Measurements from ENCODE around the gene CSRNP2. TPM values are rescaled to one million over a fixed set of nuclear protein-coding genes. Genes with fewer than 3 reads are reported as not detected.

CSRNP2 gene
- total and polyA plus RNA-seq, 2 of the 8 experiments (the other 6 are each of a cell fraction or from before 2014, with no cell fraction given), result 13.7 to 34.0 TPM

GRCh38 chr12:51081421-51081820, 2.0 kb downstream of the CSRNP2 start:
- FAIRE-seq (no peak), DNase-seq (ENCODE audit: low read depth in 1 of 2, low spot score in 2 of 2) (no peak)
- no peak overlapping the region for H4K91ac ChIP-seq (replicated peaks; ENCODE audit: insufficient read length, low read length)
- peaks cover 9 to 47% of the 10 kb centered on the region in 2 experiments; a peak in 3 of 4 replicates for H3K79me2 ChIP-seq (ENCODE audit: control insufficient read depth in 1 of 2, insufficient read depth in 2 of 2, low read length in 2 of 2)
- ChIA-PET POLR2A (ENCODE audit: partially characterized antibody) (interaction anchor here (0.7 to 3.9 kb wide), 8 partner anchors 17 to 996 kb away, joined by 3 to 30 read pairs (median 10); partner anchors contain the start of genes POU6F1, SLC11A2 and SMARCD1), CTCF (ENCODE audit: partially characterized antibody) (interaction anchor here (0.6 to 1.2 kb wide), 3 partner anchors 17 to 260 kb away, joined by 3 read pairs; no protein-coding TSS in a partner anchor)
- no peak overlapping the region for H2BK12ac ChIP-seq (ENCODE audit: low read depth, low read length)
- no peak overlapping the region for H2BK120ac ChIP-seq (replicated peaks; ENCODE audit: low read depth, low read length)
- H3K4me3 ChIP-seq (ENCODE audit: extremely low read depth in 1 of 4, insufficient read depth in 2 of 4, low read depth in 3 of 4, low read length in 4 of 4), result peak overlapping the region in 1 of 4 experiments; percentile 84; a peak in 2 of 8 replicates
- H3K4ac ChIP-seq (replicated peaks; ENCODE audit: insufficient read length, low read depth, low read length), result no peak overlapping the region
- H4K8ac ChIP-seq (ENCODE audit: extremely low read depth, insufficient read depth, low read length), result no peak overlapping the region
- no peak overlapping the region for H3K56ac ChIP-seq (replicated peaks; ENCODE audit: insufficient read length, low read depth, low read length)
- no peak overlapping the region for H2AFZ ChIP-seq (ENCODE audit: low read length)
- WGBS, 2 experiments (ENCODE audit: extremely low coverage in 1 of 2, insufficient coverage in 1 of 2, insufficient read length in 1 of 2, insufficient replicate concordance in 2 of 2, low coverage in 1 of 2, low lambda C conversion rate in 2 of 2, missing lambda C conversion rate in 1 of 2), result 79% methylated on average over 1 of the region's 1 CpG; no CpG with 5 or more reads in 1 of the 2 experiments
- H3K36me3 ChIP-seq (ENCODE audit: control insufficient read depth in 2 of 4, insufficient read depth in 4 of 4, low read length in 3 of 4), result peaks cover 0 to 5% (median 0%) of the 10 kb centered on the region in 4 experiments; a peak in 2 of 8 replicates
- no peak overlapping the region; a peak in 1 of 7 replicates for H3K9ac ChIP-seq (replicated peaks in 1 of 4; ENCODE audit: extremely low read depth in 1 of 4, low read depth in 3 of 4, low read length in 3 of 4)
- no peak overlapping the region for H3K27ac ChIP-seq (ENCODE audit: low read depth, low read length)
- no peaks in the 10 kb centered on the region for H3K9me3 ChIP-seq (ENCODE audit: insufficient read depth in 2 of 2, low read depth in 1 of 2, low read length in 1 of 2)
- H2BK15ac ChIP-seq (ENCODE audit: low read length), result no peak overlapping the region
- peak overlapping the region in 1 of 2 experiments; percentile 100; a peak in 1 of 4 replicates for H3K4me2 ChIP-seq (ENCODE audit: insufficient read depth in 1 of 2, low read depth in 2 of 2, low read length in 2 of 2)
- H4K5ac ChIP-seq (ENCODE audit: insufficient read length, low read depth, low read length), result no peak overlapping the region
- peaks cover 4 to 6% (median 5%) of the 10 kb centered on the region in 4 experiments; a peak in 4 of 7 replicates for H3K4me1 ChIP-seq (replicated peaks in 1 of 4; ENCODE audit: control insufficient read depth in 3 of 4, insufficient read depth in 4 of 4, low read length in 3 of 4)
- peaks cover 7% of the 10 kb centered on the region for H3K23me2 ChIP-seq (ENCODE audit: low read depth, low read length)
- no peak overlapping the region for H3K23ac ChIP-seq (ENCODE audit: insufficient read length)
- H3K14ac ChIP-seq (ENCODE audit: insufficient read length), result no peak overlapping the region
- no peaks in the 10 kb centered on the region for H3K27me3 ChIP-seq (replicated peaks in 1 of 4; ENCODE audit: control insufficient read depth in 3 of 4, extremely low read depth in 1 of 4, insufficient read depth in 3 of 4, low read length in 3 of 4)
- H3K18ac ChIP-seq (ENCODE audit: extremely low read depth, low read length), result no peak overlapping the region
- H2AK5ac ChIP-seq (ENCODE audit: low read depth, low read length), result no peak overlapping the region
- peaks cover 0 to 5% of the 10 kb centered on the region in 2 experiments for H4K20me1 ChIP-seq (replicated peaks in 1 of 2; ENCODE audit: control insufficient read depth in 1 of 2, insufficient read depth in 2 of 2, low read length in 2 of 2)
- H2BK5ac ChIP-seq (ENCODE audit: low read depth, low read length), result no peak overlapping the region
- H2BK20ac ChIP-seq (ENCODE audit: low read length), result no peak overlapping the region
- peaks cover 8% of the 10 kb centered on the region for H3K79me1 ChIP-seq (ENCODE audit: low read depth, low read length)
- TF ChIP-seq SIRT6 (IDR thresholded peaks at IDR 0.05; ENCODE audit: low read length) (no peak), TCF12 (IDR thresholded peaks at IDR 0.05; ENCODE audit: low read depth, low read length) (no peak), MAFK (IDR thresholded peaks at IDR 0.05; ENCODE audit: low read depth, low read length) (no peak), TAF7 (optimal IDR thresholded peaks at IDR 0.05; ENCODE audit: borderline replicate concordance, low read depth, low read length) (no peak), NRF1 (IDR thresholded peaks at IDR 0.05; ENCODE audit: low read depth, low read length) (no peak), KDM1A (IDR thresholded peaks at IDR 0.05; ENCODE audit: borderline replicate concordance, low read length) (no peak), RFX5 (IDR thresholded peaks at IDR 0.05; ENCODE audit: borderline replicate concordance, low read depth, low read length) (no peak), NANOG (IDR thresholded peaks at IDR 0.05; ENCODE audit: insufficient read depth, low read depth, low read length, poor library complexity, severe bottlenecking) (no peak), SRF (IDR thresholded peaks at IDR 0.05; ENCODE audit: low read depth, low read length) (no peak), EZH2 (IDR thresholded peaks at IDR 0.05; ENCODE audit: low read depth, low read length, severe bottlenecking) (no peak), SAP30 (IDR thresholded peaks at IDR 0.05; ENCODE audit: insufficient read depth, insufficient replicate concordance, low read length) (no peak), JUND (IDR thresholded peaks at IDR 0.05; ENCODE audit: low read length) (no peak), SIX5 (IDR thresholded peaks at IDR 0.05; ENCODE audit: low read depth, low read length) (no peak)
